GM19438 (cell line): Measurements from ENCODE around the gene DCP2.
A peak's percentile ranks its signal among the peaks of the same experiment; 100 is the strongest.

Source experiments
- ATAC-seq: cut with Tn5 transposase; IDR thresholded peaks from one replicate; pipeline ENCODE4 v1.9.1; 2021; ENCODE audit warnings: low read depth; ENCODE audit not compliant: unreplicated experiment

The DCP2 gene

GRCh38 chr5:113042491-113043243, 66.1 kb downstream of the DCP2 start:
- ATAC-seq: no peak

DNA sequence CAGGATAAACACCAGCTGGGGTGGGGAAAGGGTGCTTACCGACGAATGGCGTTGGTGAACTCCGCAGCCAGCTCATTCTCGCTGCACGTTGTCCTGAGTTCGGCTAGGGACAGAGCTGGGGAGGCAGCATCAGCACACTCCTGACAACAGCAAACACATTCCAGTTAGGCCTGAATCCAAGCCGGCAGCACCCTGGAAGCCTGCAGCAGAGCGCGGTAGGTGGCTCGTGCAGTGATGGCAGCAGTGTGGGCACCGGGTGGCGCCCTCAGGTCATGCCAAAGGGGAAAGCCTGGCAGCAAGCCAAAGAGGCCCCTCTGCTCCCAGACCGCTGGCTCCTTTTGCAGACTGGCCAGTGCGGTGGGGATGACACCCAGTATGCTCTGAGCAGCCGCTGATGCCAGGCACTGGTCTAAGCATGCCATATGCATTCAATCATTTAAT, 66.9 kb downstream of the DCP2 start:
- ATAC-seq: no peak

GRCh38 chr5:113044776-113045465, 68.3 kb downstream of the DCP2 start:
- ATAC-seq: no peak

DNA sequence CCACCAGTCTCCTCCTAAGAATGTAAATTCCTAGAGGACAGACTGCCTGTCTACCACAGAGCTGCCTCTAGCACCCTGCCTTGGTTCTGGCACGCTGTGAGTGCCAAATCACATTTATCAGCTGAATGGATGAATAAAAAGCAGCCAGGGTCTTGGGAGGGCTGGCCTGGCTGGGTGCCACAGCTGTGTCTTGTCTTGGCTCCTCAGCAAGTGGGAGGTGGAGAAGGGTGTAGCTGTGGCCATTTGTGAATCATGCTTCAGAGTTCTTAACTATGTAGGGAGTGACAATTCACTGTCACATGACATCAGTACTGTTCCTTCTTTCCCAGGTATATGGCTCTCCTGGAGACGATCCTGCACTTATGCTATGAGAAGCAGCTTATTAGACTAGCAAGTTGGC, 70.6 kb downstream of the DCP2 start:
- no peak for ATAC-seq

DNA sequence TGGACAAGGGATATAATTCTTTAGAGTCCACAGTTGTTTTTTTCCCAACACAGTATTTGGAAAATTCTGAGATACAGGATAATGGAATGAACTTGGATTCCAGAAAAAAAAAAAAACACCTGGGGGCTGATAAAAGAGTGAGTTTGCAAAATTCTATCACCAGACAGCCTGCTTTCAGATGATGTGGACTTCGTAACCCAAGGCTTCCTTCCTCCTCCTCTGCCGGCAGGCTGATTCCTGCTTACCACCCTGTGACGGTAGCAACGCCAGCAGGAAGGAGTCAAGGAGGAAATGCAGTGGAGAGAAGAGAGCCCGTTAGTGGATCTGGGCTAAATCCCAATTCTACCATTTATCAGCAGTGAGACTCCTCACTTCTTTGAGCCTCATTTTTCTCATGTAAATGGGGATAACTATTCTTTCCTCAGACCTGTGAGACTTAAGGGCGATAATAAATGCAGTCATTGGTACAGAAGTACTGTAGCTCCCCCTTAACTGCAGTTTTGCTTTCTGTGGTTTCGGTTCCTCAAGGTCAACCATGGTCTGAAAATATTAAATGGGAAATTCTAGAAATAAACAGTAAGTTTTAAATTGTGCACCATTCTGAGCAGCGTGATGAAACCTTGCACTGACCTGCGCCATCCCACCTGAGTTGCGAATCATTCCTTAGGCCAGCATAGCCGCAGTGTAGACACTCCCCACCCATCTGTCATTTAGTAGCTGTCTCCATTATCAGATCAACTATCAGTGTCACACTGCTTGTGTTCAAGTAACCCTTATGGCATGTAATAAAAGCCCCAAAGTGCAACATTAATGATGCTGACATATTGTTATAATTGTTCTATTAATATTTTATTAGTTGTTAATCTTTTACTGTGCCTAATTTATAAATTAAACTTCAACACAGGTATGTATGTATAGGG, 71.4 kb downstream of the DCP2 start:
- ATAC-seq: peak; percentile 93

DNA sequence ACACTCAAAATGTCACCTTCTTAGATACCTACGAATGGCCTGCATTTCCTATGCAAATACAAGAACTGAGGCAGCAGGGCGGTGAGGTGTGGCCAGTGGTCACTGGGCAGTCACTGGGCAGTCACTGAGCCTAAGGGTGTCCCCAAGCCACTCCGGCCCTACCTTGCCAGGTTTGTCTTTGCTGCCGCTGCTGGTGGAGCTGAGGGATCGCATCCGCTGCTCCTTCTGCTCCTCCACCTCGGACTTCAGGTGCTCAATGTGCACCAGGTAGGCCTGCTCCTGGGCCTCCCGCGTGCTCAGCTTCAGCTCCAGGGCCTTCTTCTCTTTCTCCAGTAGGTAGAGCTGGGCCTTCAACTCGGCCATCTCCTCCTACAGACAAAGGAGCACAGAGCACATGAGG, 72.3 kb downstream of the DCP2 start:
- ATAC-seq: no peak

DNA sequence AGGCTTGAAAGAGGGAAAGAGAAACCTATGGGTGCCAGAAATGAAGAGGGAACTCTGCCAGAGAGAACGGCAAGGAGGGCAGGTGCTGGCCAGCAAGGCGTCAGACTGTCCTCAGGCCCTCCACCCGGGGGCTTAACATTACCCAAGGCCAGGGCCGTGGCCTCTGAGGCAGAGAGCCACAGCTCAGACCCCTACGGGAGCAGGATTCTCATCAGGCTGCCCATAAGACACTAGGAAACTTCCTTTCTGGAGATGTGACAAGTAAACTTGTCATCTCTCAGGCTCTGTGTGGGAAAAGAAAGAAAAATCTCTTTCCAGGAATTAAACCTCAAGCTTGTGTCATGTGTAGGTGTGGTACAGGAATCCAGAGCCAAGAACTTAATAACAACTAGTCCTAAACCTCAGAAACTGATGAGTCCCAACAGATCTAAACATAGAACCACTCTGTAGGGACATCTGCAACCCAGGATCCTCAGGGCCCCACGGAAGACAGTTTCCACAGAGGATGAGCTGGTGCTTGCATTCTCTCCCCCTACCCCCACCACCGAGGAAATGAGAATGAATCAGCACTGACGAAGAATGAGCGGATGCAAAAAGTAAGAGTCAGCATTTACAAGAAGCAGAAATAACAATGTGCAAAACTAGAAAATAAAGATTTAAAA, 74.3 kb downstream of the DCP2 start:
- no peak for ATAC-seq

DNA sequence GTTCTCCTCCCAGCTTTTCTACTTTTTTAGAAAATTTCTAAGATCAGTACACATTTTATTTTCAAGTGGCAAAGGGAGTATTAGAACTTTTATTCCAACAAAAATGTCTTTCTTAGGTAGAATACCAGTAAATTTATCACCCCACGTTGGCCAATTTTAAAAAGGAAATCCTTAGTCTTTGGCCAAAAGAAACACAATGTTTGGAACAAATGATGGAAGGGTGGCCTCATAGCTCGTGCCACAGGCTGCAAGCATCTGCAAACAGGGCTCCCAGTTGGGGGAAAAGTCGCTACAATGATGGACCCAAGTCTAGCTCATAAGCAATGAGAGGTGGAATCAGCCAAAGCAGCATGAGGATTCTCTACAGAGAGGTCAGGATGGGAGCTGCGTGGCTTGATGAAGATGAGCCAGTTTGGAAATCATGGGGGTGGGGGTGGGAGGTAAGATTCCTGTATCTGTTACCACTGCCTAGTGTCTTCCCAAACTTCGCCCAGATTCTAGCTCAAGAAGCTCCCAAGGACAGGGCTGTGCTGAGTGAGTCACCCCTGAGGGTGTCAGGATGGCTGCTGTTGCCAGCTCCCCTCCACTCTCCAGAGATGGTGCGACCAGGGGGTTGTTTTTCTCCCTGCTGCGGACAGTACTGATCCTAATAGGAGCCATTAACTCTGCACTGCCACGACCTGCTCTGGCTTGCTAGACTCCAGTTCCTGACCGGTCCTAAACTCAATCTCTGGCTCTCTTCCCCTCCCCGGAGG, 75.6 kb downstream of the DCP2 start:
- ATAC-seq: no peak

DNA sequence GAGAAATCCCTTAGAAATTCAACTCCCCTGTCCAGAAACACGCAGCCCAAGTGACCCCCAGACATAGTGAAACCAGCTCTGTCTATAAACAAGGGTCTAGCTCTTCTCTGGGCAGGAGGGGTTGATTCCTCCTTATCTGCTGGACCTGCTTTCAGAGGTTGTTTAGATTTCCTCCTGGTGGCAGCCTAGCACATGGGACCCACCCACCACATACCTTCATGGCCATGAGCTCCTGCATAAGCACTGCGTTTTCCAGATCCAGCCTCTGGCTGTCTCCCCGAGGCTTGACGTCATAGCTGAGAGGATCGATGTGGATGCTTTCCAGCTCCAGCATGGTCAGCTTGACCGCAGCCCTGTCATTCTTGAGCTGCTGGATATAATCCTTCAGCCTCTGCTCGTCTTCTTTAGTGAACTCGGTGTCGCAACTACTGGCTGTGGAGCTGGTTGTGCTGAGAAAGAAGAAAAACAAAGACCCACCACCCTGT, 77.0 kb downstream of the DCP2 start:
- no peak for ATAC-seq

- ATAC-seq: no peak
These were observed 78.3 kb downstream of the DCP2 start for GRCh38 chr5:113054899-113055298.

DNA sequence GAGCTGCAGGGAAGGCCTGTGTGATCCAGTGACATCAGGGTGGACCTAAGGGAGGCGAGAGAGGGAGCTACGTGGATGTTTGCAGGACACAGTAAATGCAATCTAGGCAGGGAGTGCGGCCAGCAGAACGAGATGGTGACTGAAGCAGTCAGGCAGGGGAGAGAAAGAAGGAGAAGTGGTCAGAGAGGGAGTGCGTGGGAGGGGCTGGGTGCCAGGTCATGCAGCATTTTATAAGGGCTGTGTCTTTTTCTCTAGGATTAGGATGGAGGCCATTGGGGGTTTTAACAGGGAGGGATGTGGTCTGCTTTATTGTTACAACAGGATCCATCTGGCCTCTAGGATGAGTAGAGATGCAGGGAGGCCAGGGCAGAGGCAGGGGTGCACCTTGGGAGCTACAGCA, 80.4 kb downstream of the DCP2 start:
- no peak for ATAC-seq

DNA sequence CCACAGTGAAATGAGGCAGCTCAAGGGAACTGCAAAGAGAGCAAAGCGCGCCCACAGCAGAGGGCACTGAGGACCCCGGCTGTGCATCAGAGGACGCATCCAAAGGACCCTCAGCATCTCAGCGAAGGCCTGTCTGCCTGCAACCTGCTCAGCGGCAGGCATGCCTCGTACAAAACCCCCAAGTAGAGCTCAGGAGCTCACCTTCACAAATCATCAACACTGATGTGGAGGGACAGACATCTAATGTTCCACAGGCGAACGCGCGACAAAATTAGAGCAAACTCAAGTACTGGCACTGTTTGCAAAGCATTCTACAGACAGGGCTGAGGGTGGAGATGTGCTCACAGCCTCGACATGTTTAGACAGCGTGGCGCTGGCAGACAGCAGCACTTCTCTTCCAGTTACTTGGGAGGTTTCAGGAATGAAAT, 81.0 kb downstream of the DCP2 start:
- no peak for ATAC-seq

GRCh38 chr5:113058269-113058668, 81.7 kb downstream of the DCP2 start:
- no peak for ATAC-seq

DNA sequence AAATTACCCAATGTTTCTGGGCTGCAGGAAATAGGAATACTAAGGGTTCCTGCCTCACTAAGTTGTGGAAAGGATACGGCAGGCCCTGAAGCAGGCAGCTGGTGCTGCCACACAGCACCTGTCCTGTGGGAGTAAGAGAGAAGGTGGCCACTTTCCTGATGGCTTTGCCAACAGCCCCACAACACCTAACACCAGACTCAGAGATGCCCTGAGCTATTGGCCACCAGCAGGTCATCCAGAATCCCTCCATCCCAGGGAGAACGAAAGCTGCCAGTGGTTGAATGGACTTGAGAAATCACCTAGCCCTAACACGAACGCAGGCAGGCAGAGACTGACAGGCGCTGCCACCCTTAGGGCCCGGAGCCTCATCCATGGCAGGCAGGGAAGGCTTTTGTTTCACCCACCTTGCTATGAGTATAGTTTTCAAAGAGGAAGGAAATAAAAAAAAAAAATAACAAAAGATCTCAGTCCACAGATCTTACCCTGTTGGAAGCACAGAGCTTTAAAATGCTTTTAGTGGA, 82.2 kb downstream of the DCP2 start:
- no peak for ATAC-seq

GRCh38 chr5:113059232-113060040, 82.8 kb downstream of the DCP2 start:
- ATAC-seq: no peak

- no peak for ATAC-seq
These were observed 83.9 kb downstream of the DCP2 start for GRCh38 chr5:113060408-113061025.

- ATAC-seq: no peak
These were observed 85.5 kb downstream of the DCP2 start for GRCh38 chr5:113061846-113062780.
